ENCODE results near the gene DOCK8.
A peak's percentile ranks its signal among the peaks of the same experiment; 100 is the strongest.

Gene DOCK8

GRCh38 chr9:341634-342421 is 127.2 kb downstream of the DOCK8 start:
- Mint-ChIP-seq H3K4me3 (no peak overlapping the region), H3K4me1 (ENCODE audit: low read depth) (no peaks in the 10 kb centered on the region), H3K36me3 (ENCODE audit: low read depth) (peaks cover 95% of the 10 kb centered on the region), H3K27me3 (no peaks in the 10 kb centered on the region), H3K27ac (no peak overlapping the region), H3K9me3 (no peaks in the 10 kb centered on the region)
- no peak for DNase-seq

GRCh38 chr9:343773-344172 is 129.1 kb downstream of the DOCK8 start:
- Mint-ChIP-seq H3K4me1 (ENCODE audit: low read depth) (peaks cover 10% of the 10 kb centered on the region), H3K9me3 (no peaks in the 10 kb centered on the region), H3K4me3 (no peak overlapping the region), H3K27me3 (no peaks in the 10 kb centered on the region), H3K36me3 (ENCODE audit: low read depth) (peaks cover 94% of the 10 kb centered on the region), H3K27ac (peak overlapping the region; percentile 35)
- no peak for DNase-seq

GRCh38 chr9:346111-346571 is 131.5 kb downstream of the DOCK8 start:
- peaks cover 97% of the 10 kb centered on the region for H3K36me3 Mint-ChIP-seq (ENCODE audit: low read depth)

GRCh38 chr9:347667-348292 is 133.1 kb downstream of the DOCK8 start:
- no peaks in the 10 kb centered on the region for H3K27me3 Mint-ChIP-seq
- no peak for DNase-seq
- no peaks in the 10 kb centered on the region for H3K9me3 Mint-ChIP-seq
- no peak overlapping the region for H3K4me3 Mint-ChIP-seq
- peaks cover 96% of the 10 kb centered on the region for H3K36me3 Mint-ChIP-seq (ENCODE audit: low read depth)
- peaks cover 36% of the 10 kb centered on the region for H3K4me1 Mint-ChIP-seq (ENCODE audit: low read depth)
- peak overlapping the region; percentile 37 for H3K27ac Mint-ChIP-seq

More at GRCh38 chr9:346111-346571, 131.5 kb downstream of the DOCK8 start:
- H3K9me3 Mint-ChIP-seq: no peaks in the 10 kb centered on the region
- peaks cover 28% of the 10 kb centered on the region for H3K4me1 Mint-ChIP-seq (ENCODE audit: low read depth)
- no peaks in the 10 kb centered on the region for H3K27me3 Mint-ChIP-seq
- H3K27ac Mint-ChIP-seq: no peak overlapping the region
- no peak overlapping the region for H3K4me3 Mint-ChIP-seq
- DNase-seq: no peak

GRCh38 chr9:350384-350783 is 135.7 kb downstream of the DOCK8 start:
- no peak overlapping the region for H3K4me3 Mint-ChIP-seq
- DNase-seq: no peak
- H3K36me3 Mint-ChIP-seq (ENCODE audit: low read depth): peaks cover 94% of the 10 kb centered on the region
- H3K27me3 Mint-ChIP-seq: no peaks in the 10 kb centered on the region
- no peaks in the 10 kb centered on the region for H3K9me3 Mint-ChIP-seq
- peaks cover 45% of the 10 kb centered on the region for H3K4me1 Mint-ChIP-seq (ENCODE audit: low read depth)
- peak overlapping the region; percentile 71 for H3K27ac Mint-ChIP-seq

GRCh38 chr9:351916-352315 is 137.3 kb downstream of the DOCK8 start:
- no peaks in the 10 kb centered on the region for H3K27me3 Mint-ChIP-seq
- no peak overlapping the region for H3K4me3 Mint-ChIP-seq
- DNase-seq: no peak
- H3K4me1 Mint-ChIP-seq (ENCODE audit: low read depth): peaks cover 48% of the 10 kb centered on the region
- no peaks in the 10 kb centered on the region for H3K9me3 Mint-ChIP-seq
- H3K27ac Mint-ChIP-seq: peak overlapping the region; percentile 89
- peaks cover 89% of the 10 kb centered on the region for H3K36me3 Mint-ChIP-seq (ENCODE audit: low read depth)

GRCh38 chr9:353077-353476 is 138.4 kb downstream of the DOCK8 start:
- H3K27me3 Mint-ChIP-seq: no peaks in the 10 kb centered on the region
- no peak for DNase-seq
- H3K4me1 Mint-ChIP-seq (ENCODE audit: low read depth): peaks cover 44% of the 10 kb centered on the region
- peaks cover 88% of the 10 kb centered on the region for H3K36me3 Mint-ChIP-seq (ENCODE audit: low read depth)
- H3K27ac Mint-ChIP-seq: peak overlapping the region; percentile 55
- no peaks in the 10 kb centered on the region for H3K9me3 Mint-ChIP-seq
- H3K4me3 Mint-ChIP-seq: no peak overlapping the region

GRCh38 chr9:354453-354852 is 139.8 kb downstream of the DOCK8 start:
- DNase-seq: no peak
- H3K4me1 Mint-ChIP-seq (ENCODE audit: low read depth): peaks cover 35% of the 10 kb centered on the region
- H3K27ac Mint-ChIP-seq: peak overlapping the region; percentile 0

GRCh38 chr9:357560-357959 is 142.9 kb downstream of the DOCK8 start:
- DNase-seq: no peak
- Mint-ChIP-seq H3K36me3 (ENCODE audit: low read depth) (peaks cover 80% of the 10 kb centered on the region), H3K4me3 (no peak overlapping the region), H3K27me3 (no peaks in the 10 kb centered on the region), H3K9me3 (no peaks in the 10 kb centered on the region), H3K4me1 (ENCODE audit: low read depth) (peaks cover 12% of the 10 kb centered on the region), H3K27ac (peak overlapping the region; percentile 2)

More at GRCh38 chr9:354453-354852, 139.8 kb downstream of the DOCK8 start:
- no peaks in the 10 kb centered on the region for H3K9me3 Mint-ChIP-seq
- no peak overlapping the region for H3K4me3 Mint-ChIP-seq
- H3K27me3 Mint-ChIP-seq: no peaks in the 10 kb centered on the region
- peaks cover 86% of the 10 kb centered on the region for H3K36me3 Mint-ChIP-seq (ENCODE audit: low read depth)

- no peaks in the 10 kb centered on the region for H3K9me3 Mint-ChIP-seq
- no peak for DNase-seq
- H3K27ac Mint-ChIP-seq: peak overlapping the region; percentile 59
These were observed 148.1 kb downstream of the DOCK8 start for GRCh38 chr9:362561-363273.

GRCh38 chr9:363274-363612 is 148.6 kb downstream of the DOCK8 start:
- Mint-ChIP-seq H3K4me3 (no peak overlapping the region), H3K9me3 (no peaks in the 10 kb centered on the region), H3K36me3 (ENCODE audit: low read depth) (peaks cover 87% of the 10 kb centered on the region), H3K27ac (peak overlapping the region; percentile 24), H3K27me3 (no peaks in the 10 kb centered on the region), H3K4me1 (ENCODE audit: low read depth) (no peaks in the 10 kb centered on the region)
- DNase-seq: no peak

More at GRCh38 chr9:362561-363273, 148.1 kb downstream of the DOCK8 start:
- no peaks in the 10 kb centered on the region for H3K4me1 Mint-ChIP-seq (ENCODE audit: low read depth)
- peaks cover 86% of the 10 kb centered on the region for H3K36me3 Mint-ChIP-seq (ENCODE audit: low read depth)
- H3K27me3 Mint-ChIP-seq: no peaks in the 10 kb centered on the region
- no peak overlapping the region for H3K4me3 Mint-ChIP-seq

GRCh38 chr9:365436-365835 is 150.8 kb downstream of the DOCK8 start:
- H3K9me3 Mint-ChIP-seq: no peaks in the 10 kb centered on the region
- DNase-seq: no peak
- H3K4me1 Mint-ChIP-seq (ENCODE audit: low read depth): no peaks in the 10 kb centered on the region
- H3K4me3 Mint-ChIP-seq: no peak overlapping the region
- no peaks in the 10 kb centered on the region for H3K27me3 Mint-ChIP-seq
- H3K36me3 Mint-ChIP-seq (ENCODE audit: low read depth): peaks cover 94% of the 10 kb centered on the region
- H3K27ac Mint-ChIP-seq: peak overlapping the region; percentile 7

- Mint-ChIP-seq H3K27me3 (no peaks in the 10 kb centered on the region), H3K9me3 (no peaks in the 10 kb centered on the region), H3K27ac (peak overlapping the region; percentile 22), H3K36me3 (ENCODE audit: low read depth) (peaks cover 94% of the 10 kb centered on the region), H3K4me1 (ENCODE audit: low read depth) (no peaks in the 10 kb centered on the region), H3K4me3 (no peak overlapping the region)
- no peak for DNase-seq
These were observed 152.0 kb downstream of the DOCK8 start for GRCh38 chr9:366620-367019.

- peaks cover 94% of the 10 kb centered on the region for H3K36me3 Mint-ChIP-seq (ENCODE audit: low read depth)
- H3K4me1 Mint-ChIP-seq (ENCODE audit: low read depth): no peaks in the 10 kb centered on the region
- H3K27me3 Mint-ChIP-seq: no peaks in the 10 kb centered on the region
- no peak for DNase-seq
- no peak overlapping the region for H3K4me3 Mint-ChIP-seq
- no peaks in the 10 kb centered on the region for H3K9me3 Mint-ChIP-seq
- peak overlapping the region; percentile 53 for H3K27ac Mint-ChIP-seq
These were observed 155.4 kb downstream of the DOCK8 start for GRCh38 chr9:370086-370485.

- no peak for DNase-seq
- Mint-ChIP-seq H3K4me1 (ENCODE audit: low read depth) (no peaks in the 10 kb centered on the region), H3K4me3 (no peak overlapping the region), H3K27ac (peak overlapping the region; percentile 73), H3K36me3 (ENCODE audit: low read depth) (peaks cover 94% of the 10 kb centered on the region), H3K9me3 (no peaks in the 10 kb centered on the region), H3K27me3 (no peaks in the 10 kb centered on the region)
These were observed 156.7 kb downstream of the DOCK8 start for GRCh38 chr9:371349-371748.

Measured in activated T-cell treated with anti-CD3 and anti-CD28 coated beads, Interleukin-2, amount 50 U/mL, for 24 hours (primary cell).